Liver (tissue), 9 donors: ENCODE data around the gene IPO9. TPM values are rescaled to one million over a fixed set of nuclear protein-coding genes. Genes with fewer than 3 reads are reported as not detected.

Experiments used
- DNase-seq: peaks from one replicate; pipeline ENCODE4 v3.0.0-alpha.2; 2017; ENCODE audit warnings: low spot score
- H3K27ac ChIP-seq, 2 donors: one replicate each; pipeline ENCODE4 v1.7.0; 2013; ENCODE audit warnings: inconsistent platforms in 2 of 2, low read length in 2 of 2, control low read depth in 1 of 2, low read depth in 1 of 2, mild to moderate bottlenecking in 1 of 2
- H3K27me3 ChIP-seq, 4 donors: one replicate each; pipeline versions ENCODE4 v1.6.1 to v1.7.0; 2013; ENCODE audit warnings: low read length in 3 of 4, inconsistent platforms in 1 of 4, mild to moderate bottlenecking in 1 of 4, moderate library complexity in 1 of 4; ENCODE audit not compliant: control insufficient read depth in 4 of 4, insufficient read depth in 4 of 4
- H3K36me3 ChIP-seq, 4 donors: one replicate each; pipeline versions ENCODE4 v1.6.1 to v1.7.0; 2013; ENCODE audit warnings: low read length in 3 of 4, mild to moderate bottlenecking in 3 of 4, low read depth in 1 of 4, moderate library complexity in 1 of 4; ENCODE audit not compliant: control insufficient read depth in 4 of 4, insufficient read depth in 3 of 4
- H3K4me1 ChIP-seq, 4 donors: one replicate each; pipeline versions ENCODE4 v1.6.1 to v1.7.0; 2013; ENCODE audit warnings: low read length in 3 of 4, mild to moderate bottlenecking in 3 of 4, moderate library complexity in 1 of 4; ENCODE audit not compliant: control insufficient read depth in 4 of 4, insufficient read depth in 4 of 4
- H3K4me3 ChIP-seq, 3 donors: one replicate each; pipeline versions ENCODE4 v1.6.1 to v1.7.0; 2013; ENCODE audit warnings: low read length in 3 of 3, control low read depth in 1 of 3, low read depth in 1 of 3, mild to moderate bottlenecking in 1 of 3
- H3K9ac ChIP-seq, 2 donors: one replicate each; pipeline ENCODE4 v1.7.0; 2013; ENCODE audit warnings: low read length in 2 of 2, mild to moderate bottlenecking in 2 of 2, moderate library complexity in 2 of 2, control low read depth in 1 of 2, low read depth in 1 of 2
- H3K9me3 ChIP-seq, 4 donors: one replicate each; pipeline versions ENCODE4 v1.6.1 to v1.7.0; 2013; ENCODE audit warnings: low read length in 3 of 4; ENCODE audit not compliant: control insufficient read depth in 4 of 4
- ATF3 ChIP-seq: IDR thresholded peaks from 2 replicates; pipeline ENCODE4 v1.6.1; 2016; ENCODE audit warnings: antibody characterized with exemption
- CTCF ChIP-seq: fragments of 150-350 bp; IDR thresholded peaks from 2 replicates; pipeline ENCODE4 v1.5.1; 2017; ENCODE audit warnings: improper control_type of control experiment, low read depth, low read length; ENCODE audit not compliant: missing input control
- FOXA1 ChIP-seq: IDR thresholded peaks from 2 replicates; pipeline ENCODE4 v1.6.1; 2016; ENCODE audit warnings: antibody characterized with exemption
- FOXA2 ChIP-seq: IDR thresholded peaks from 2 replicates; pipeline ENCODE4 v1.6.1; 2016; ENCODE audit warnings: antibody characterized with exemption
- HNF4A ChIP-seq, 2 donors: conservative IDR thresholded peaks; 2 replicates each; pipeline ENCODE4 v1.6.1; 2016; ENCODE audit warnings: antibody characterized with exemption in 2 of 2, mild to moderate bottlenecking in 2 of 2
- HNF4G ChIP-seq: IDR thresholded peaks from 2 replicates; pipeline ENCODE4 v1.6.1; 2016; ENCODE audit warnings: antibody characterized with exemption
- NR2F2 ChIP-seq: IDR thresholded peaks from 2 replicates; pipeline ENCODE4 v1.6.1; 2016; ENCODE audit warnings: antibody characterized with exemption
- RAD21 ChIP-seq, 2 donors: IDR thresholded peaks; 2 replicates each; pipeline ENCODE4 v1.6.1; 2016; ENCODE audit warnings: antibody characterized with exemption in 2 of 2, mild to moderate bottlenecking in 2 of 2
- REST ChIP-seq: IDR thresholded peaks from 2 replicates; pipeline ENCODE4 v1.6.1; 2016; ENCODE audit warnings: antibody characterized with exemption, mild to moderate bottlenecking
- RXRA ChIP-seq, 2 donors: IDR thresholded peaks; 2 replicates each; pipeline ENCODE4 v1.6.1; 2017 to 2018; ENCODE audit warnings: antibody characterized with exemption in 2 of 2, mild to moderate bottlenecking in 1 of 2
- SP1 ChIP-seq: IDR thresholded peaks from 2 replicates; pipeline ENCODE4 v1.6.1; 2018; ENCODE audit warnings: antibody characterized with exemption, mild to moderate bottlenecking
- YY1 ChIP-seq: IDR thresholded peaks from 2 replicates; pipeline ENCODE4 v1.6.1; 2016; ENCODE audit warnings: antibody characterized with exemption, mild to moderate bottlenecking
- ZBTB33 ChIP-seq: IDR thresholded peaks from 2 replicates; pipeline ENCODE4 v1.6.1; 2016; ENCODE audit warnings: antibody characterized with exemption
- WGBS: extraction: QIAGEN DNeasy Blood & Tissue Kit; methylation state at CpG from one replicate; pipeline ENCODE4 v1.1.7; 2013; 5-methylcytosine and 5-hydroxymethylcytosine counted together
- polyA plus RNA-seq, 2 donors: library from polyadenylated mRNA; stranded (reverse) in 1 of 2; unstranded in 1 of 2; fragments of 200-250 nt in 1 of 2; fragments of >200 nt in 1 of 2; fragmentation: Nextera tagmentation in 1 of 2; extraction: Ambion mirVana in 1 of 2; gene quantifications; one replicate each; pipeline versions ENCODE4 v1.2.1 to v1.2.3, GENCODE V29; 2013 to 2015
- total RNA-seq, 2 donors: library from RNA; depleted of rRNA; stranded (reverse); fragments of >200 nt; gene quantifications; one replicate each; pipeline ENCODE4 v1.2.3, GENCODE V29; 2014
- donor health status: healthy.
- donor health status: healthy.
- donor health status: healthy.
- donor health status: healthy.
- donor health status: healthy.

The IPO9 gene
- total and polyA plus RNA-seq, 4 donors, result 6.6 to 22.1 (median 13.6) TPM

- TF ChIP-seq RXRA (IDR thresholded peaks at IDR 0.05), result no peak
- no peak for TF ChIP-seq SP1
These were observed 38.7 kb upstream of the IPO9 start (continued) for GRCh38 chr1:201790261-201790660.

GRCh38 chr1:201791051-201791778 is 37.7 kb upstream of the IPO9 start:
- H3K27ac ChIP-seq, result peak overlapping the region; percentile 27 to 44
- DNase-seq, result no peak

GRCh38 chr1:201791779-201792173 is 37.2 kb upstream of the IPO9 start:
- Histone ChIP-seq H3K4me1 (peaks cover 0 to 7% (median 0%) of the 10 kb centered on the region in 4 donors), H3K27ac (peak overlapping the region; percentile 27 to 44), H3K36me3 (no peaks in the 10 kb centered on the region), H3K27me3 (no peaks in the 10 kb centered on the region), H3K9ac (no peak overlapping the region), H3K9me3 (no peaks in the 10 kb centered on the region), H3K4me3 (no peak overlapping the region)
- TF ChIP-seq FOXA1 (no peak), NR2F2 (no peak), ATF3 (no peak), HNF4G (no peak), SP1 (no peak), YY1 (peak; percentile 11)
- WGBS, result 50% methylated on average over 3 of the region's 3 CpGs
- DNase-seq, result no peak

More at GRCh38 chr1:201791051-201791778, 37.7 kb upstream of the IPO9 start:
- no peaks in the 10 kb centered on the region for H3K9me3 ChIP-seq
- H3K9ac ChIP-seq, result no peak overlapping the region
- H3K36me3 ChIP-seq, result no peaks in the 10 kb centered on the region
- H3K4me3 ChIP-seq, result no peak overlapping the region
- 65% methylated on average over 8 of the region's 8 CpGs for WGBS
- TF ChIP-seq YY1, result peak; percentile 30
- no peak for TF ChIP-seq ATF3
- no peaks in the 10 kb centered on the region for H3K27me3 ChIP-seq
- H3K4me1 ChIP-seq, result peaks cover 0 to 7% (median 0%) of the 10 kb centered on the region in 4 donors

- H3K36me3 ChIP-seq, result no peaks in the 10 kb centered on the region
- WGBS, result 57% methylated on average over 9 of the region's 9 CpGs
- H3K9me3 ChIP-seq, result no peaks in the 10 kb centered on the region
- no peak overlapping the region for H3K9ac ChIP-seq
- no peak overlapping the region for H3K4me3 ChIP-seq
- H3K27ac ChIP-seq, result no peak overlapping the region
- no peaks in the 10 kb centered on the region for H3K27me3 ChIP-seq
- TF ChIP-seq HNF4A (conservative IDR thresholded peaks at IDR 0.05) (peak in 1 of 2 donors; percentile 18), ZBTB33 (no peak), CTCF (peak; percentile 98), FOXA2 (no peak), RAD21 (IDR thresholded peaks at IDR 0.05) (peak; percentile 97), ATF3 (no peak), REST (no peak), NR2F2 (no peak), YY1 (no peak)
- H3K4me1 ChIP-seq, result peaks cover 0 to 7% (median 0%) of the 10 kb centered on the region in 4 donors
- DNase-seq, result peak; percentile 55
These were observed 36.2 kb upstream of the IPO9 start for GRCh38 chr1:201792534-201793305.
